ENCODE data around the gene FAU. TPM values are rescaled to one million over a fixed set of nuclear protein-coding genes. Genes with fewer than 3 reads are reported as not detected.

FAU gene
- total RNA-seq, 1 experiment from 2014 or later, result 1,001 TPM

DNA sequence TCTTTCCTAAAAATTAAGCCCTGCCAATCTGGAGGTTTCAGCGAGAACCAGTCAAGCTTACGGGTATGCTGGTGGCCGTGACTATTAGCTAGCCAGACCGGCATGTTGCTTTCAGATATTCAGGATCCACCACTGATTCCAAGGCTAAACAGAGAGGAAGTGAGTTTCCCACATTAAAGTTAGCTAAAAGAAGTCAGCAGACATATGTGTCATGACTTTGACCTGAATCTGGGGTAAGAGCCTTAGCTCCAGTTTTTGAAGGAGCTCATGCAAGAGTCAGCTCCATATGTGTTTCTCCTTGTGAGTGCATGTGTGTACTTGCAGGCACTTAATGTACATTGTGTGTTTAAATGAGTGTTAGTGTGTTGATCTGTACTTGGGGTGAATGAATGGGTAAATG lies 36.5 kb downstream of the FAU start:
- H3K4me3 ChIP-seq (ENCODE audit: low read depth in 2 of 2, low read length in 2 of 2), result peak overlapping the region in 1 of 2 experiments; percentile 99; a peak in 2 of 4 replicates
- H3K4me1 ChIP-seq (ENCODE audit: control insufficient read depth, insufficient read depth, low read length), result peaks cover 15% of the 10 kb centered on the region
- BruUV-seq (replicated peaks), result no TSS peak
- DNase-seq (ENCODE audit: low read depth, low spot score) (no peak), ATAC-seq (no peak)
- no peaks in the 10 kb centered on the region for H3K27me3 ChIP-seq (ENCODE audit: control insufficient read depth, insufficient read depth, low read length)
- TF ChIP-seq, protein P1, sequence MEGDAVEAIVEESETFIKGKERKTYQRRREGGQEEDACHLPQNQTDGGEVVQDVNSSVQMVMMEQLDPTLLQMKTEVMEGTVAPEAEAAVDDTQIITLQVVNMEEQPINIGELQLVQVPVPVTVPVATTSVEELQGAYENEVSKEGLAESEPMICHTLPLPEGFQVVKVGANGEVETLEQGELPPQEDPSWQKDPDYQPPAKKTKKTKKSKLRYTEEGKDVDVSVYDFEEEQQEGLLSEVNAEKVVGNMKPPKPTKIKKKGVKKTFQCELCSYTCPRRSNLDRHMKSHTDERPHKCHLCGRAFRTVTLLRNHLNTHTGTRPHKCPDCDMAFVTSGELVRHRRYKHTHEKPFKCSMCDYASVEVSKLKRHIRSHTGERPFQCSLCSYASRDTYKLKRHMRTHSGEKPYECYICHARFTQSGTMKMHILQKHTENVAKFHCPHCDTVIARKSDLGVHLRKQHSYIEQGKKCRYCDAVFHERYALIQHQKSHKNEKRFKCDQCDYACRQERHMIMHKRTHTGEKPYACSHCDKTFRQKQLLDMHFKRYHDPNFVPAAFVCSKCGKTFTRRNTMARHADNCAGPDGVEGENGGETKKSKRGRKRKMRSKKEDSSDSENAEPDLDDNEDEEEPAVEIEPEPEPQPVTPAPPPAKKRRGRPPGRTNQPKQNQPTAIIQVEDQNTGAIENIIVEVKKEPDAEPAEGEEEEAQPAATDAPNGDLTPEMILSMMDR (IDR thresholded peaks at IDR 0.05), result no peak
- no peak for TF ChIP-seq TCF7L2 (IDR thresholded peaks at IDR 0.05; ENCODE audit: low read depth, low read length)
- no peak for TF ChIP-seq SIN3A (IDR thresholded peaks at IDR 0.05; ENCODE audit: borderline replicate concordance, insufficient read depth, low read depth, low read length)
- TF ChIP-seq, protein P2, sequence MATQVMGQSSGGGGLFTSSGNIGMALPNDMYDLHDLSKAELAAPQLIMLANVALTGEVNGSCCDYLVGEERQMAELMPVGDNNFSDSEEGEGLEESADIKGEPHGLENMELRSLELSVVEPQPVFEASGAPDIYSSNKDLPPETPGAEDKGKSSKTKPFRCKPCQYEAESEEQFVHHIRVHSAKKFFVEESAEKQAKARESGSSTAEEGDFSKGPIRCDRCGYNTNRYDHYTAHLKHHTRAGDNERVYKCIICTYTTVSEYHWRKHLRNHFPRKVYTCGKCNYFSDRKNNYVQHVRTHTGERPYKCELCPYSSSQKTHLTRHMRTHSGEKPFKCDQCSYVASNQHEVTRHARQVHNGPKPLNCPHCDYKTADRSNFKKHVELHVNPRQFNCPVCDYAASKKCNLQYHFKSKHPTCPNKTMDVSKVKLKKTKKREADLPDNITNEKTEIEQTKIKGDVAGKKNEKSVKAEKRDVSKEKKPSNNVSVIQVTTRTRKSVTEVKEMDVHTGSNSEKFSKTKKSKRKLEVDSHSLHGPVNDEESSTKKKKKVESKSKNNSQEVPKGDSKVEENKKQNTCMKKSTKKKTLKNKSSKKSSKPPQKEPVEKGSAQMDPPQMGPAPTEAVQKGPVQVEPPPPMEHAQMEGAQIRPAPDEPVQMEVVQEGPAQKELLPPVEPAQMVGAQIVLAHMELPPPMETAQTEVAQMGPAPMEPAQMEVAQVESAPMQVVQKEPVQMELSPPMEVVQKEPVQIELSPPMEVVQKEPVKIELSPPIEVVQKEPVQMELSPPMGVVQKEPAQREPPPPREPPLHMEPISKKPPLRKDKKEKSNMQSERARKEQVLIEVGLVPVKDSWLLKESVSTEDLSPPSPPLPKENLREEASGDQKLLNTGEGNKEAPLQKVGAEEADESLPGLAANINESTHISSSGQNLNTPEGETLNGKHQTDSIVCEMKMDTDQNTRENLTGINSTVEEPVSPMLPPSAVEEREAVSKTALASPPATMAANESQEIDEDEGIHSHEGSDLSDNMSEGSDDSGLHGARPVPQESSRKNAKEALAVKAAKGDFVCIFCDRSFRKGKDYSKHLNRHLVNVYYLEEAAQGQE (IDR thresholded peaks at IDR 0.05; ENCODE audit: insufficient read depth in 1 of 2, low read depth in 2 of 2, low read length in 1 of 2), result no peak
- TF ChIP-seq POLR2AphosphoS5 (IDR thresholded peaks at IDR 0.05; ENCODE audit: low read depth, low read length), result no peak
- CTCF ChIA-PET, result interaction anchor here (0.9 kb wide), 1 partner anchor 26 kb away, joined by 5 read pairs; the partner anchor contains the start of gene TM7SF2
- in situ Hi-C loops (cut with HindIII; ENCODE audit: low pct_unique_long_range_greater_than_20kb, low sequenced_read_pairs) (no loop called here), intact Hi-C loops (cut with micrococcal nuclease; ENCODE audit: unreplicated experiment) (no loop called here)
- no peaks in the 10 kb centered on the region for H3K9me3 ChIP-seq (ENCODE audit: control insufficient read depth, insufficient read depth, low read depth, low read length)
- no peak overlapping the region for H3K27ac ChIP-seq (ENCODE audit: low read length)
- POLR2A ChIA-PET, result interaction anchor here (0.6 kb wide), 1 partner anchor 26 kb away, joined by 3 read pairs; no protein-coding TSS in a partner anchor
- peaks cover 7% of the 10 kb centered on the region for H3K36me3 ChIP-seq (ENCODE audit: control insufficient read depth, insufficient read depth, low read length)

DNA sequence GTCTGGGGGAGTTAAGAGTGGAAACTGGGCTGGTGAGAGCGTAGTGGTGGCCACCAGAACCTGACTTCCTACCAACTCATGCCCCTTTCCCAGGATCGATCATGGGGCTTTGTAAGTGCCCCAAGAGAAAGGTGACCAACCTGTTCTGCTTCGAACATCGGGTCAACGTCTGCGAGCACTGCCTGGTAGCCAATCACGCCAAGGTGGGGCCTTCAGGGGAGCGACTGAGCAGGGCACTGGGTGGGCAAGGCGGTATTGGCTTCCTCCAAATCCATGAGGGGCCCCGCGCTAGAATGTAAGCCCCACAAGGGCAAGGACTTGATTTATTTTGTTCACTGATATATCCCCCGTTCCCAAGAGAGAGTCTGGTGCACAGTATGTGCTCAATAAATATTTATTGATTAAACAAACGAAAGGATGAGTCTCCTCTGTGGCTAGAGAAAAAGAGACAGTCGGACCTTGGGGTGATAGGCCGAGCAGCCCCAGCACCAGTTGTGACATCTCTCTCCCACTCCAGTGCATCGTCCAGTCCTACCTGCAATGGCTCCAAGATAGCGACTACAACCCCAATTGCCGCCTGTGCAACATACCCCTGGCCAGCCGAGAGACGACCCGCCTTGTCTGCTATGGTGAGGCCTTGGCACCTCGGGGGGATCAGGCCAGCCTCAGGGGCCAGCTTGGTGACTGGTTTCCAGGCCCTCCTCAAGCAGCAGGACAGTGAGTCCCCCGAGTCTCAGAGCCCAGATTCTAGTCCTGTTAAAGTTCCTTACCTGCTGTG lies 37.1 kb downstream of the FAU start:
- TSS peak; percentile 87 for BruUV-seq (replicated peaks)
- ChIA-PET POLR2A (interaction anchor here (0.6 kb wide), 1 partner anchor 26 kb away, joined by 3 read pairs; no protein-coding TSS in a partner anchor), CTCF (interaction anchor here (0.9 kb wide), 1 partner anchor 27 kb away, joined by 5 read pairs; the partner anchor contains the start of gene TM7SF2)
- peaks cover 8% of the 10 kb centered on the region for H3K36me3 ChIP-seq (ENCODE audit: control insufficient read depth, insufficient read depth, low read length)
- peak overlapping the region; percentile 96 for H3K27ac ChIP-seq (ENCODE audit: low read length)
- H3K4me1 ChIP-seq (ENCODE audit: control insufficient read depth, insufficient read depth, low read length), result peaks cover 15% of the 10 kb centered on the region
- peak; percentile 27 for ATAC-seq
- H3K27me3 ChIP-seq (ENCODE audit: control insufficient read depth, insufficient read depth, low read length), result no peaks in the 10 kb centered on the region
- in situ Hi-C loops (cut with HindIII; ENCODE audit: low pct_unique_long_range_greater_than_20kb, low sequenced_read_pairs), result no loop called here
- H3K4me3 ChIP-seq (ENCODE audit: low read depth in 2 of 2, low read length in 2 of 2), result peak overlapping the region; percentile 81 to 99
- intact Hi-C loops (cut with micrococcal nuclease; ENCODE audit: unreplicated experiment), result no loop called here
- no peak for DNase-seq (ENCODE audit: low read depth, low spot score)
- H3K9me3 ChIP-seq (ENCODE audit: control insufficient read depth, insufficient read depth, low read depth, low read length), result no peaks in the 10 kb centered on the region
- TF ChIP-seq, protein P2 (IDR thresholded peaks at IDR 0.05; ENCODE audit: insufficient read depth in 1 of 2, low read depth in 2 of 2, low read length in 1 of 2), result no peak
- TF ChIP-seq SIN3A (IDR thresholded peaks at IDR 0.05; ENCODE audit: borderline replicate concordance, insufficient read depth, low read depth, low read length) (no peak), TCF7L2 (IDR thresholded peaks at IDR 0.05; ENCODE audit: low read depth, low read length) (no peak), POLR2AphosphoS5 (IDR thresholded peaks at IDR 0.05; ENCODE audit: low read depth, low read length) (no peak)
- TF ChIP-seq, protein P1 (IDR thresholded peaks at IDR 0.05), result no peak

Data from Panc1 (cell line).